GM19023 (cell line): Measurements from ENCODE around the gene TRIM14.
"Not testable (repeated sequence)": the region's sequence is repeated elsewhere in the genome, so short reads cannot be mapped to it uniquely, and the experiment has no call there.

ENCODE experiments used
- ATAC-seq: cut with Tn5 transposase; IDR thresholded peaks from one replicate; pipeline ENCODE4 v1.9.1; 2021; ENCODE audit warnings: mild to moderate bottlenecking, moderate library complexity; ENCODE audit not compliant: unreplicated experiment

Gene TRIM14

GRCh38 chr9:98054376-98054951 is 64.6 kb downstream of the TRIM14 start:
- no peak for ATAC-seq

GRCh38 chr9:98050351-98050750 is 68.7 kb downstream of the TRIM14 start:
- ATAC-seq = no peak

GRCh38 chr9:98049288-98050072 is 69.5 kb downstream of the TRIM14 start:
- no peak for ATAC-seq

GRCh38 chr9:98047002-98047401 is 72.0 kb downstream of the TRIM14 start:
- no peak for ATAC-seq

GRCh38 chr9:98046180-98046543 is 72.9 kb downstream of the TRIM14 start:
- no peak for ATAC-seq

- ATAC-seq = peak; percentile 83
Observed at GRCh38 chr9:98045234-98046179, 73.5 kb downstream of the TRIM14 start.

GRCh38 chr9:98043915-98044314 is 75.1 kb downstream of the TRIM14 start:
- ATAC-seq = no peak

GRCh38 chr9:98040212-98040611 is 78.8 kb downstream of the TRIM14 start:
- ATAC-seq = no peak

GRCh38 chr9:98039607-98040017 is 79.4 kb downstream of the TRIM14 start:
- ATAC-seq = no peak

GRCh38 chr9:98038958-98039357 is 80.1 kb downstream of the TRIM14 start:
- no peak for ATAC-seq

- ATAC-seq = no peak
Observed at GRCh38 chr9:98037357-98037756, 81.7 kb downstream of the TRIM14 start.

GRCh38 chr9:98034593-98035546 is 84.2 kb downstream of the TRIM14 start:
- ATAC-seq = peak; percentile 70

- no peak for ATAC-seq
Observed at GRCh38 chr9:98031935-98032334, 87.1 kb downstream of the TRIM14 start.

- no peak for ATAC-seq
Observed at GRCh38 chr9:98031169-98031568, 87.9 kb downstream of the TRIM14 start.

GRCh38 chr9:98024702-98025101 is 94.3 kb downstream of the TRIM14 start:
- ATAC-seq = no peak

GRCh38 chr9:98022447-98022846 is 96.6 kb downstream of the TRIM14 start:
- ATAC-seq = no peak

- ATAC-seq = no peak
Observed at GRCh38 chr9:98021306-98022040, 97.5 kb downstream of the TRIM14 start.

GRCh38 chr9:98020476-98021145 is 98.4 kb downstream of the TRIM14 start:
- ATAC-seq = no peak

- ATAC-seq = not testable (repeated sequence)
Observed at GRCh38 chr9:98019869-98020268, 99.2 kb downstream of the TRIM14 start.
